Activated CD8-positive, alpha-beta T cell treated with anti-CD3 and anti-CD28 coated beads for 36 hours (primary cell): ENCODE data around the gene UNC80. TPM values are rescaled to one million over a fixed set of nuclear protein-coding genes. Genes with fewer than 3 reads are reported as not detected.

Experiments used
- ATAC-seq: fragments of 200-7000 bp; cut with Tn5 transposase; one replicate; pipeline ENCODE4 v1.10.0; 2021; ENCODE audit warnings: mild to moderate bottlenecking, moderate library complexity
- CTCF ChIA-PET: fragments of 350-600 bp; sonication (Branson Sonifier 250); formaldehyde crosslinking; loops from one replicate; lab custom pipeline; 2021; ENCODE audit warnings: antibody characterized with exemption; lab: Charles Lee
- POLR2A ChIA-PET: fragments of 350-600 bp; sonication (Branson Sonifier 250); formaldehyde crosslinking; loops from one replicate; lab custom pipeline; 2021; ENCODE audit warnings: antibody characterized with exemption; lab: Charles Lee
- DNase-seq: peaks from one replicate; pipeline ENCODE4 v3.0.0-alpha.2; 2020
- H3K27ac Mint-ChIP-seq: one replicate; pipeline ENCODE4 v1.8.0; 2021; ENCODE audit warnings: mild to moderate bottlenecking, mixed read lengths
- H3K27me3 Mint-ChIP-seq: one replicate; pipeline ENCODE4 v1.8.0; 2021; ENCODE audit warnings: mixed read lengths
- H3K36me3 Mint-ChIP-seq: one replicate; pipeline ENCODE4 v1.8.0; 2021; ENCODE audit warnings: low read depth, mixed read lengths
- H3K4me1 Mint-ChIP-seq: one replicate; pipeline ENCODE4 v1.8.0; 2021; ENCODE audit warnings: low read depth, mixed read lengths
- H3K4me3 Mint-ChIP-seq: one replicate; pipeline ENCODE4 v1.8.0; 2021; ENCODE audit warnings: mild to moderate bottlenecking, moderate library complexity, mixed read lengths
- H3K9me3 Mint-ChIP-seq: one replicate; pipeline ENCODE4 v1.8.0; 2021; ENCODE audit warnings: mixed read lengths
- CTCF ChIP-seq: fragments of 200-600 bp; IDR thresholded peaks from one replicate; pipeline ENCODE4 v1.8.0; 2022; ENCODE audit warnings: antibody characterized with exemption, mild to moderate bottlenecking
- intact Hi-C: fragments of 100-400 bp; cut with micrococcal nuclease; formaldehyde crosslinking; loops from one replicate; pipeline ENCODE4 v1.10.0; 2022
- total RNA-seq, 2 experiments: library from RNA; stranded (reverse); gene quantifications; one replicate each; pipeline ENCODE4 v1.2.3, GENCODE V29; 2021

The UNC80 gene
- total RNA-seq, 2 experiments from 2014 or later: not detected

GRCh38 chr2:209900638-209901037, 129.0 kb downstream of the UNC80 start:
- Mint-ChIP-seq H3K36me3 (no peaks in the 10 kb centered on the region), H3K27me3 (peaks cover 5% of the 10 kb centered on the region), H3K4me1 (no peaks in the 10 kb centered on the region), H3K4me3 (no peak overlapping the region), H3K27ac (no peak overlapping the region), H3K9me3 (no peaks in the 10 kb centered on the region)
- no peak for TF ChIP-seq CTCF
- ATAC-seq: no peak
- POLR2A ChIA-PET: no interaction called here
- DNase-seq: no peak
- intact Hi-C loops: no loop called here
- CTCF ChIA-PET: no interaction called here

- ChIA-PET POLR2A (no interaction called here), CTCF (no interaction called here)
- TF ChIP-seq CTCF: no peak
- Mint-ChIP-seq H3K4me3 (no peak overlapping the region), H3K27ac (no peak overlapping the region), H3K36me3 (no peaks in the 10 kb centered on the region), H3K4me1 (no peaks in the 10 kb centered on the region), H3K9me3 (no peaks in the 10 kb centered on the region), H3K27me3 (peaks cover 5% of the 10 kb centered on the region)
- DNase-seq (no peak), ATAC-seq (no peak)
- intact Hi-C loops: no loop called here
These were observed 129.5 kb downstream of the UNC80 start for GRCh38 chr2:209901172-209901571.

GRCh38 chr2:209905691-209906090, 134.1 kb downstream of the UNC80 start:
- CTCF ChIA-PET: no interaction called here
- no peak overlapping the region for H3K27ac Mint-ChIP-seq
- no peaks in the 10 kb centered on the region for H3K9me3 Mint-ChIP-seq
- TF ChIP-seq CTCF: no peak
- no peak overlapping the region for H3K4me3 Mint-ChIP-seq
- H3K36me3 Mint-ChIP-seq: no peaks in the 10 kb centered on the region
- intact Hi-C loops: no loop called here
- H3K4me1 Mint-ChIP-seq: no peaks in the 10 kb centered on the region
- no peak for DNase-seq
- POLR2A ChIA-PET: no interaction called here
- peaks cover 2% of the 10 kb centered on the region for H3K27me3 Mint-ChIP-seq
- no peak for ATAC-seq

- no peaks in the 10 kb centered on the region for H3K36me3 Mint-ChIP-seq
- TF ChIP-seq CTCF: no peak
- H3K4me3 Mint-ChIP-seq: no peak overlapping the region
- no peaks in the 10 kb centered on the region for H3K4me1 Mint-ChIP-seq
- intact Hi-C loops: no loop called here
- DNase-seq (no peak), ATAC-seq (no peak)
- POLR2A ChIA-PET: no interaction called here
- H3K9me3 Mint-ChIP-seq: no peaks in the 10 kb centered on the region
- peaks cover 2% of the 10 kb centered on the region for H3K27me3 Mint-ChIP-seq
- no peak overlapping the region for H3K27ac Mint-ChIP-seq
- CTCF ChIA-PET: no interaction called here
These were observed 136.1 kb downstream of the UNC80 start for GRCh38 chr2:209907746-209908145.

DNA sequence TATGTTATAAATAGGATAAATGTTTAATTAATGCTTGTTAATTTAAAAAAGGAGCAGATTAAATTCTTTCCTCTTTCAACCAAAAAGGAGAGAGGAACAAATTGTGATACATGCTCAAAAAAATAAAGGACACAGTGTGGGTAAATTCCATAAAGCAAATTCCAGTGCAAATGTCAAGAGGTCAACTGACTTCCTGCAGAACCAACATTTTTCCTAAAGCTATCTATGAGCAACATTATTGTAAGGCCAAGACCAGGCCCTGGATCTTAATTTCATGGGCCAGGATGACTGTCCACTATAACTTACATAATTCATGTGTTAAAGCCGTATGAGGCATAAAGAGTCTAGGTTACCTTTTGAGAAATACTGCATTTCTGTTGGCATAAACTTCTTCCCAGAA, 136.9 kb downstream of the UNC80 start:
- Mint-ChIP-seq H3K27me3 (peaks cover 2% of the 10 kb centered on the region), H3K4me3 (no peak overlapping the region), H3K36me3 (no peaks in the 10 kb centered on the region), H3K9me3 (no peaks in the 10 kb centered on the region), H3K27ac (no peak overlapping the region), H3K4me1 (no peaks in the 10 kb centered on the region)
- no peak for ATAC-seq
- ChIA-PET POLR2A (no interaction called here), CTCF (no interaction called here)
- no peak for TF ChIP-seq CTCF
- DNase-seq: no peak
- intact Hi-C loops: no loop called here
